WTC11 (cell line): ENCODE data around the gene PLAAT5. TPM values are rescaled to one million over a fixed set of nuclear protein-coding genes. Genes with fewer than 3 reads are reported as not detected.
A peak's percentile ranks its signal among the peaks of the same experiment; 100 is the strongest.
"Not testable (repeated sequence)": the region's sequence is repeated elsewhere in the genome, so short reads cannot be mapped to it uniquely, and the experiment has no call there.

Source experiments
- ATAC-seq: fragments of 200-7000 bp; cut with Tn5 transposase; 2 replicates; pipeline ENCODE4 v1.10.0; 2021; ENCODE audit warnings: mild to moderate bottlenecking, moderate library complexity
- CTCF ChIA-PET: fragments of 300-600 bp; sonication (Branson Sonifier 250); formaldehyde crosslinking; loops from one replicate; lab custom pipeline; 2021; ENCODE audit warnings: antibody characterized with exemption; lab: Charles Lee
- POLR2A ChIA-PET: fragments of 350-600 bp; sonication (Branson Sonifier 250); formaldehyde crosslinking; loops from one replicate; lab custom pipeline; 2021; ENCODE audit warnings: antibody characterized with exemption; lab: Charles Lee
- DNase-seq: peaks from one replicate; pipeline ENCODE4 v3.0.0; 2021; ENCODE audit warnings: low spot score
- H3K27ac Mint-ChIP-seq: 2 replicates; pipeline ENCODE4 v1.8.0; 2021; ENCODE audit warnings: mixed read lengths
- H3K27me3 Mint-ChIP-seq: 2 replicates; pipeline ENCODE4 v1.8.0; 2021; ENCODE audit warnings: low read depth, mild to moderate bottlenecking, moderate library complexity, mixed read lengths
- H3K36me3 Mint-ChIP-seq: 2 replicates; pipeline ENCODE4 v1.8.0; 2021; ENCODE audit warnings: mixed read lengths
- H3K4me1 Mint-ChIP-seq: 2 replicates; pipeline ENCODE4 v1.8.0; 2022; ENCODE audit warnings: mixed read lengths
- H3K4me3 Mint-ChIP-seq: 2 replicates; pipeline ENCODE4 v1.8.0; 2021; ENCODE audit warnings: mild to moderate bottlenecking, moderate library complexity, mixed read lengths
- H3K9me3 Mint-ChIP-seq: 2 replicates; pipeline ENCODE4 v1.8.0; 2021; ENCODE audit warnings: mixed read lengths
- ELF4 ChIP-seq: sonication (generic); formaldehyde crosslinking; IDR thresholded peaks from 2 replicates; pipeline ENCODE4 v1.8.1; 2022; ENCODE audit warnings: low read depth, mild to moderate bottlenecking, moderate library complexity, missing genetic modification reagents
- FOXP1 ChIP-seq: sonication (generic); formaldehyde crosslinking; IDR thresholded peaks from 2 replicates; pipeline ENCODE4 v1.8.0; 2022; ENCODE audit warnings: missing genetic modification reagents, mild to moderate bottlenecking, moderate library complexity, borderline replicate concordance
- NFYB ChIP-seq: sonication (generic); formaldehyde crosslinking; conservative IDR thresholded peaks from 2 replicates; pipeline ENCODE4 v1.8.0; 2022; ENCODE audit warnings: low read depth, missing genetic modification reagents
- NR2C2 ChIP-seq: sonication (generic); formaldehyde crosslinking; IDR thresholded peaks from 2 replicates; pipeline ENCODE4 v1.8.0; 2022; ENCODE audit warnings: mild to moderate bottlenecking, missing genetic modification reagents
- PRRX2 ChIP-seq: fragments of 250-450 bp; sonication (Bioruptor Pico); IDR thresholded peaks from 2 replicates; pipeline ENCODE4 v1.8.0; 2021; ENCODE audit warnings: mild to moderate bottlenecking
- SOX15 ChIP-seq: fragments of 250-450 bp; sonication (Bioruptor Pico); IDR thresholded peaks from 2 replicates; pipeline ENCODE4 v1.9.0; 2021; ENCODE audit warnings: mild to moderate bottlenecking
- TP53 ChIP-seq: sonication (generic); formaldehyde crosslinking; IDR thresholded peaks from 2 replicates; pipeline ENCODE4 v1.8.1; 2023; ENCODE audit warnings: mild to moderate bottlenecking, missing genetic modification reagents
- total RNA-seq: library from RNA; stranded (reverse); gene quantifications from 3 replicates; pipeline ENCODE4 v1.2.3, GENCODE V29; 2021
- TF ChIP-seq, protein P1 (sequence below): sonication (generic); formaldehyde crosslinking; IDR thresholded peaks from 2 replicates; pipeline ENCODE4 v1.8.0; 2023; ENCODE audit warnings: mild to moderate bottlenecking, missing genetic modification reagents
- TF ChIP-seq, protein P2 (sequence below): fragments of 250-450 bp; sonication (Bioruptor Pico); conservative IDR thresholded peaks from 2 replicates; pipeline ENCODE4 v1.9.0; 2021; ENCODE audit warnings: mild to moderate bottlenecking
- TF ChIP-seq, protein P3 (sequence below): fragments of 200-600 bp; IDR thresholded peaks from 2 replicates; pipeline ENCODE4 v1.8.0; 2022; ENCODE audit warnings: antibody characterized with exemption
- TF ChIP-seq, protein P4 (sequence below): sonication (generic); formaldehyde crosslinking; conservative IDR thresholded peaks from 2 replicates; pipeline ENCODE4 v1.8.1; 2023; ENCODE audit warnings: mild to moderate bottlenecking, low read depth, missing genetic modification reagents, moderate library complexity
- TF ChIP-seq, protein P5 (sequence below): sonication (generic); formaldehyde crosslinking; IDR thresholded peaks from 2 replicates; pipeline ENCODE4 v1.8.1; 2022; ENCODE audit warnings: mild to moderate bottlenecking, missing genetic modification reagents, moderate library complexity, borderline replicate concordance
- TF ChIP-seq, protein P6 (sequence below): sonication (generic); formaldehyde crosslinking; IDR thresholded peaks from 2 replicates; pipeline ENCODE4 v1.8.1; 2023; ENCODE audit warnings: mild to moderate bottlenecking, missing genetic modification reagents, moderate library complexity
- TF ChIP-seq, protein P7 (sequence below): sonication (generic); formaldehyde crosslinking; IDR thresholded peaks from 2 replicates; pipeline ENCODE4 v1.8.1; 2022; ENCODE audit warnings: mild to moderate bottlenecking, moderate library complexity, missing genetic modification reagents

Gene PLAAT5
- total RNA-seq, 1 experiment from 2014 or later: 23.0 TPM

DNA sequence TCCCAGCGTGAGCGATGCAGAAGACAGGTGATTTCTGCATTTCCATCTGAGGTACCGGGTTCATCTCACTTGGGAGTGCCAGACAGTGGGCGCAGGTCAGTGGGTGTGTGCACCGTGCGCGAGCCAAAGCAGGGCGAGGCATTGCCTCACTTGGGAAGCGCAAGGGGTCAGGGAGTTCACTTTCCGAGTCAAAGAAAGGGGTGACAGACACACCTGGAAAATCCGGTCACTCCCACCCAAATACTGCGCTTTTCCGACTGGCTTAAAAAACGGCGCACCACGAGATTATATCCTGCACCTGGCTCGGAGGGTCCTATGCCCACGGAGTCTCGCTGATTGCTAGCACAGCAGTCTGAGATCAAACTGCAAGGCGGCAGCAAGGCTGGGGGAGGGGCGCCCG, 55.6 kb downstream of the PLAAT5 start (continued):
- TF ChIP-seq TP53 (CRISPR knock-in tag) (peak; percentile 80; the same call in 1 of the 2 replicates), FOXP1 (peak; percentile 56; the same call in 1 of the 2 replicates)
- TF ChIP-seq, protein P1, sequence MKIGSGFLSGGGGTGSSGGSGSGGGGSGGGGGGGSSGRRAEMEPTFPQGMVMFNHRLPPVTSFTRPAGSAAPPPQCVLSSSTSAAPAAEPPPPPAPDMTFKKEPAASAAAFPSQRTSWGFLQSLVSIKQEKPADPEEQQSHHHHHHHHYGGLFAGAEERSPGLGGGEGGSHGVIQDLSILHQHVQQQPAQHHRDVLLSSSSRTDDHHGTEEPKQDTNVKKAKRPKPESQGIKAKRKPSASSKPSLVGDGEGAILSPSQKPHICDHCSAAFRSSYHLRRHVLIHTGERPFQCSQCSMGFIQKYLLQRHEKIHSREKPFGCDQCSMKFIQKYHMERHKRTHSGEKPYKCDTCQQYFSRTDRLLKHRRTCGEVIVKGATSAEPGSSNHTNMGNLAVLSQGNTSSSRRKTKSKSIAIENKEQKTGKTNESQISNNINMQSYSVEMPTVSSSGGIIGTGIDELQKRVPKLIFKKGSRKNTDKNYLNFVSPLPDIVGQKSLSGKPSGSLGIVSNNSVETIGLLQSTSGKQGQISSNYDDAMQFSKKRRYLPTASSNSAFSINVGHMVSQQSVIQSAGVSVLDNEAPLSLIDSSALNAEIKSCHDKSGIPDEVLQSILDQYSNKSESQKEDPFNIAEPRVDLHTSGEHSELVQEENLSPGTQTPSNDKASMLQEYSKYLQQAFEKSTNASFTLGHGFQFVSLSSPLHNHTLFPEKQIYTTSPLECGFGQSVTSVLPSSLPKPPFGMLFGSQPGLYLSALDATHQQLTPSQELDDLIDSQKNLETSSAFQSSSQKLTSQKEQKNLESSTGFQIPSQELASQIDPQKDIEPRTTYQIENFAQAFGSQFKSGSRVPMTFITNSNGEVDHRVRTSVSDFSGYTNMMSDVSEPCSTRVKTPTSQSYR (CRISPR knock-in tag): 0 out of 2 replicates have a peak, but pooled peaks have one; percentile 40

DNA sequence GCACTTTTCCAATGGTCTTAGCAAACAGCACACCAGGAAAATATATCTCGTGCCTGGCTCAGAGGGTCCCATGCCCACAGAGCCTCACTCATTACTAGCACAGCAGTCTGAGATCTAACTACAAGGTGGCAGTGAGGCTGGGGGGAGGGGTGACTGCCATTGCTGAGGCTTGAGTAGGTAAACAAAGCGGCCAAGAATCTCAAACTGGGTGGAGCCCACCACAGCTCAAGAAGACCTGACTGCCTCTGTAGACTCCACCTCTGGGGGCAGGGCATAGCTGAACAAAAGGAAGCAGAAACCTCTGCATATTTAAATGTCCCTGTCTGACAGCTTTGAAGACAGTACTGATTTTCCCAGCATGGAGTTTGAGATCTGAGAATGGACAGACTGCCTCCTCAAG, 60.2 kb downstream of the PLAAT5 start:
- Mint-ChIP-seq H3K27me3 (peaks cover 24% of the 10 kb centered on the region), H3K36me3 (peaks cover 71% of the 10 kb centered on the region), H3K9me3 (peaks cover 66% of the 10 kb centered on the region), H3K4me1 (peaks cover 28% of the 10 kb centered on the region)
- ATAC-seq, H3K4me3 Mint-ChIP-seq, H3K27ac Mint-ChIP-seq, POLR2A ChIA-PET: not testable (repeated sequence)
- CTCF ChIA-PET: interaction anchor here (1.2 kb wide), 1 partner anchor 77 kb away, joined by 4 read pairs; no protein-coding TSS in a partner anchor
- DNase-seq: peak; percentile 19

DNA sequence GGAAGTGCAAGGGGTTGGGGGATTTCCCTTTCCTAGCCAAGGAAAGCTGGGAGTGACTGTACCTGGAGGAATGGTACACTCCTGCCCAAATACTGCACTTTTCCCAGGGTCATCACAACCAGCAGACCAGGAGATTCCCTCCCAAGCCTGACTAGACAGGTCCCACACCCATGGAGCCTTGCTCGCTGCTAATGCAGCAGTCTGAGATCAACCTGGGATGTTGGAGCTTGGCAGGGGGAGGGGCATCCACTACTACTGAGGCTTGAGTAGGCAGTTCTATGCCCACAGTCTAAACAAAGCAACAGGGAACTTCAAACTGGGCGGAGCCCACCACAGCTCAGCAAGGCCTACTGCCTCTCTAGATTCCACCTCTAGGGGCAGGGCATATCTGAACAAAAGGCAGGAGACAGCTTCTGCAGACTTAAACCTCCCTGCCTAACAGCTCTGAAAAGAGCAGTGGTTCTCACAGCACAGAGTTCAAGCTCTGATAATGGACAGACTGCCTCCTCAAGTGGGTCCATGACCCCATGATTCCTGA, 62.9 kb downstream of the PLAAT5 start:
- no peak overlapping the region for H3K4me3 Mint-ChIP-seq
- DNase-seq (peak; percentile 49), ATAC-seq (peak; percentile 88)
- H3K36me3 Mint-ChIP-seq: peaks cover 52% of the 10 kb centered on the region
- H3K4me1 Mint-ChIP-seq: peaks cover 15% of the 10 kb centered on the region
- ChIA-PET POLR2A (interaction anchor here (0.5 kb wide), 1 partner anchor 226 kb away, joined by 4 read pairs; no protein-coding TSS in a partner anchor), CTCF (interaction anchor here (0.7 to 1.8 kb wide), 10 partner anchors 18 to 207 kb away, joined by 3 to 16 read pairs (median 4); partner anchors contain the start of gene PLAAT5)
- peaks cover 17% of the 10 kb centered on the region for H3K27me3 Mint-ChIP-seq
- H3K9me3 Mint-ChIP-seq: peaks cover 52% of the 10 kb centered on the region
- no peak overlapping the region for H3K27ac Mint-ChIP-seq
- TF ChIP-seq SOX15 (CRISPR knock-in tag) (no peak), PRRX2 (CRISPR knock-in tag) (0 out of 2 replicates have a peak, but pooled peaks have one; percentile 9)
- TF ChIP-seq, protein P2, sequence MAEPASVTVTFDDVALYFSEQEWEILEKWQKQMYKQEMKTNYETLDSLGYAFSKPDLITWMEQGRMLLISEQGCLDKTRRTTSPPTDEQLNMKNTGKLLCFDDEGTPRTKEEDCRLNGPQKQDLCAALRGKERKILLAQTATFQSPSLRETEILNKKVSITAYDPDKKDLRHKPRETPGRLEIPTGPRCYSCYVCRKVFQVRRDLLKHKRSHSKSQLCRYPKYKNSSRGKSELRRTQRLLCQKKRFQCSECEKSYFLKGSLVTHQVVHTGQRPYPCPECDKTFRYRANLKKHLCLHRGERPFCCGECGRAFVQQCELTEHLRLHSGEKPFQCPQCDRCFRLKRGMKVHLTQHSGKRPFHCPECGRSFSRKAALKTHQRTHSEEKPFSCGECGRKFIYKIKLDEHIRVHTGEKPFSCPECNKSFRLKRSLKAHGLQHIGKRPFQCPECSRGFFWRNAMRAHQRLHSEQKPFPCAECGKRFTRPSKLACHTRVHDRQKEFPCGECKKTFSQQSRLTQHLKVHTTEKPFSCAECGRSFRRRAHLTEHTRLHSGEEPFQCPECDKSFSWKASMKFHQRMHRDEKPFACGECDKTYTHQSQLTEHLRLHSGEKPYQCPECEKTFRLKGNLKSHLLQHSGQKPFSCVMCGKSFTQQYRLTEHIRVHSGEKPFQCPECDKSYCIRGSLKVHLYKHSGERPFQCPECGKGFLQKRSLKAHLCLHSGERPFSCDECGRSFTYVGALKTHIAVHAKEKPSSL (CRISPR knock-in tag): no peak
- TF ChIP-seq, protein P3, sequence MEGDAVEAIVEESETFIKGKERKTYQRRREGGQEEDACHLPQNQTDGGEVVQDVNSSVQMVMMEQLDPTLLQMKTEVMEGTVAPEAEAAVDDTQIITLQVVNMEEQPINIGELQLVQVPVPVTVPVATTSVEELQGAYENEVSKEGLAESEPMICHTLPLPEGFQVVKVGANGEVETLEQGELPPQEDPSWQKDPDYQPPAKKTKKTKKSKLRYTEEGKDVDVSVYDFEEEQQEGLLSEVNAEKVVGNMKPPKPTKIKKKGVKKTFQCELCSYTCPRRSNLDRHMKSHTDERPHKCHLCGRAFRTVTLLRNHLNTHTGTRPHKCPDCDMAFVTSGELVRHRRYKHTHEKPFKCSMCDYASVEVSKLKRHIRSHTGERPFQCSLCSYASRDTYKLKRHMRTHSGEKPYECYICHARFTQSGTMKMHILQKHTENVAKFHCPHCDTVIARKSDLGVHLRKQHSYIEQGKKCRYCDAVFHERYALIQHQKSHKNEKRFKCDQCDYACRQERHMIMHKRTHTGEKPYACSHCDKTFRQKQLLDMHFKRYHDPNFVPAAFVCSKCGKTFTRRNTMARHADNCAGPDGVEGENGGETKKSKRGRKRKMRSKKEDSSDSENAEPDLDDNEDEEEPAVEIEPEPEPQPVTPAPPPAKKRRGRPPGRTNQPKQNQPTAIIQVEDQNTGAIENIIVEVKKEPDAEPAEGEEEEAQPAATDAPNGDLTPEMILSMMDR: peak; percentile 22; the same call in 1 of the 2 replicates

DNA sequence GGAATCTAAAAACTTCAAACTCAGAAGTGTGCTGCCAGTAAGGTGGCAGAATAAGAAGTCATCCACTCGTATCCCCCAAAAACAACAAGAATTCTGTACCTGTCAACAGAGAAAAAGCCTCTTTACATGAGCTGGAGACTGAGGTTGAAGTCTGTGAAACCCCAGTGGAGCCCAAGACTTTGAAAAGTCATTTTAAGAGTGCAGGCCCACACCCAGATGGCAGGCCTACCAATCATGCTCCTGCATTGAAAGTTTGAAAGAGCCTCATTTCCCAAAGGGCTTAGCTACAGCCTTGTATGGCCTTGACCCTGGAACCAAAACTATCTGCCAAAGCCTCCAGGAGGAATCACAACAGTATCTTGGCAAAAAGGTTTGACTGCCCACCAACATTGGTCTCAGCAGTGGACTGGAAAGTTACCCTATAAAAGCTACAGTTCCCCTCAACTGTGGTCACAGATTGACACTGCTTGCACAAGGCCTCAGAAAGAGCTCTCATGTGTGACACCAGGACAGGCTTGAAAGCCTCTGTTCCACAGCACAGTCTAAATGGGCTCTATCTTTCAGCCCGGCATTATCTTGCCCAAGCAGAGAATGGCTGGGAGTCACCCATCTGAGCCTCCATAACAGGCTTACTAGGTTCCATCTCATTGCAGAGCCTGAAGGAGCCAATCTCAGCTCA, 73.7 kb downstream of the PLAAT5 start:
- Mint-ChIP-seq H3K9me3 (peaks cover 49% of the 10 kb centered on the region), H3K27ac (no peak overlapping the region), H3K4me3 (no peak overlapping the region), H3K4me1 (peaks cover 8% of the 10 kb centered on the region), H3K27me3 (peaks cover 26% of the 10 kb centered on the region), H3K36me3 (peaks cover 26% of the 10 kb centered on the region)
- DNase-seq (no peak), ATAC-seq (no peak)
- CTCF ChIA-PET: no interaction called here
- POLR2A ChIA-PET: no interaction called here
- TF ChIP-seq NFYB (CRISPR knock-in tag) (no peak), NR2C2 (CRISPR knock-in tag) (no peak), ELF4 (CRISPR knock-in tag) (no peak)
- TF ChIP-seq, protein P4, sequence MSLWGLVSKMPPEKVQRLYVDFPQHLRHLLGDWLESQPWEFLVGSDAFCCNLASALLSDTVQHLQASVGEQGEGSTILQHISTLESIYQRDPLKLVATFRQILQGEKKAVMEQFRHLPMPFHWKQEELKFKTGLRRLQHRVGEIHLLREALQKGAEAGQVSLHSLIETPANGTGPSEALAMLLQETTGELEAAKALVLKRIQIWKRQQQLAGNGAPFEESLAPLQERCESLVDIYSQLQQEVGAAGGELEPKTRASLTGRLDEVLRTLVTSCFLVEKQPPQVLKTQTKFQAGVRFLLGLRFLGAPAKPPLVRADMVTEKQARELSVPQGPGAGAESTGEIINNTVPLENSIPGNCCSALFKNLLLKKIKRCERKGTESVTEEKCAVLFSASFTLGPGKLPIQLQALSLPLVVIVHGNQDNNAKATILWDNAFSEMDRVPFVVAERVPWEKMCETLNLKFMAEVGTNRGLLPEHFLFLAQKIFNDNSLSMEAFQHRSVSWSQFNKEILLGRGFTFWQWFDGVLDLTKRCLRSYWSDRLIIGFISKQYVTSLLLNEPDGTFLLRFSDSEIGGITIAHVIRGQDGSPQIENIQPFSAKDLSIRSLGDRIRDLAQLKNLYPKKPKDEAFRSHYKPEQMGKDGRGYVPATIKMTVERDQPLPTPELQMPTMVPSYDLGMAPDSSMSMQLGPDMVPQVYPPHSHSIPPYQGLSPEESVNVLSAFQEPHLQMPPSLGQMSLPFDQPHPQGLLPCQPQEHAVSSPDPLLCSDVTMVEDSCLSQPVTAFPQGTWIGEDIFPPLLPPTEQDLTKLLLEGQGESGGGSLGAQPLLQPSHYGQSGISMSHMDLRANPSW (CRISPR knock-in tag): no peak
- TF ChIP-seq, protein P5, sequence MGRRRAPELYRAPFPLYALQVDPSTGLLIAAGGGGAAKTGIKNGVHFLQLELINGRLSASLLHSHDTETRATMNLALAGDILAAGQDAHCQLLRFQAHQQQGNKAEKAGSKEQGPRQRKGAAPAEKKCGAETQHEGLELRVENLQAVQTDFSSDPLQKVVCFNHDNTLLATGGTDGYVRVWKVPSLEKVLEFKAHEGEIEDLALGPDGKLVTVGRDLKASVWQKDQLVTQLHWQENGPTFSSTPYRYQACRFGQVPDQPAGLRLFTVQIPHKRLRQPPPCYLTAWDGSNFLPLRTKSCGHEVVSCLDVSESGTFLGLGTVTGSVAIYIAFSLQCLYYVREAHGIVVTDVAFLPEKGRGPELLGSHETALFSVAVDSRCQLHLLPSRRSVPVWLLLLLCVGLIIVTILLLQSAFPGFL (CRISPR knock-in tag): no peak
- TF ChIP-seq, protein P6, sequence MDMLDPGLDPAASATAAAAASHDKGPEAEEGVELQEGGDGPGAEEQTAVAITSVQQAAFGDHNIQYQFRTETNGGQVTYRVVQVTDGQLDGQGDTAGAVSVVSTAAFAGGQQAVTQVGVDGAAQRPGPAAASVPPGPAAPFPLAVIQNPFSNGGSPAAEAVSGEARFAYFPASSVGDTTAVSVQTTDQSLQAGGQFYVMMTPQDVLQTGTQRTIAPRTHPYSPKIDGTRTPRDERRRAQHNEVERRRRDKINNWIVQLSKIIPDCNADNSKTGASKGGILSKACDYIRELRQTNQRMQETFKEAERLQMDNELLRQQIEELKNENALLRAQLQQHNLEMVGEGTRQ (CRISPR knock-in tag): no peak
- TF ChIP-seq, protein P7, sequence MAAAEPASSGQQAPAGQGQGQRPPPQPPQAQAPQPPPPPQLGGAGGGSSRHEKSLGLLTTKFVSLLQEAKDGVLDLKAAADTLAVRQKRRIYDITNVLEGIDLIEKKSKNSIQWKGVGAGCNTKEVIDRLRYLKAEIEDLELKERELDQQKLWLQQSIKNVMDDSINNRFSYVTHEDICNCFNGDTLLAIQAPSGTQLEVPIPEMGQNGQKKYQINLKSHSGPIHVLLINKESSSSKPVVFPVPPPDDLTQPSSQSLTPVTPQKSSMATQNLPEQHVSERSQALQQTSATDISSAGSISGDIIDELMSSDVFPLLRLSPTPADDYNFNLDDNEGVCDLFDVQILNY (CRISPR knock-in tag): no peak
